HAP-1 (cell line): ENCODE data around the gene SNX33.
"Not testable (repeated sequence)": the region's sequence is repeated elsewhere in the genome, so short reads cannot be mapped to it uniquely, and the experiment has no call there.

Source experiments
- DNase-seq, 2 experiments: peaks; one replicate each; pipeline ENCODE4 v3.0.0-alpha.2; 2016 to 2020; ENCODE audit warnings: low spot score in 2 of 2
- H3K27me3 ChIP-seq: fragments of 250-450 bp; sonication (Bioruptor Pico); 2 replicates; pipeline ENCODE4 v1.5.1; 2020; ENCODE audit warnings: low read depth, mild to moderate bottlenecking, moderate library complexity
- H3K36me3 ChIP-seq: fragments of 250-450 bp; sonication (Bioruptor Pico); replicated peaks from 2 replicates; pipeline ENCODE4 v1.5.1; 2020; ENCODE audit warnings: mild to moderate bottlenecking
- H3K4me1 ChIP-seq: fragments of 250-450 bp; sonication (Bioruptor Pico); 2 replicates; pipeline ENCODE4 v1.5.1; 2020; ENCODE audit warnings: mild to moderate bottlenecking
- H3K4me3 ChIP-seq: fragments of 250-450 bp; sonication (Bioruptor Pico); 2 replicates; pipeline ENCODE4 v1.5.1; 2020; ENCODE audit warnings: mild to moderate bottlenecking, moderate library complexity
- H3K9me3 ChIP-seq: fragments of 250-450 bp; sonication (Bioruptor Pico); 2 replicates; pipeline ENCODE4 v1.5.1; 2020; ENCODE audit warnings: mild to moderate bottlenecking, moderate library complexity
- in situ Hi-C: fragments of 300-500 bp; cut with MboI; formaldehyde crosslinking; loops from 3 replicates; pipeline ENCODE4 v1.14.3; 2020; ENCODE audit warnings: low sequenced_read_pairs, inconsistent platforms, mixed read lengths

SNX33 gene

GRCh38 chr15:75677465-75678323 is 30.0 kb downstream of the SNX33 start:
- Histone ChIP-seq H3K4me1 (peaks cover 4% of the 10 kb centered on the region), H3K4me3 (no peak overlapping the region), H3K9me3 (no peaks in the 10 kb centered on the region), H3K27me3 (no peaks in the 10 kb centered on the region), H3K36me3 (no peaks in the 10 kb centered on the region)
- DNase-seq: no peak
- in situ Hi-C loops: no loop called here

- H3K4me3 ChIP-seq, H3K27me3 ChIP-seq, DNase-seq, H3K4me1 ChIP-seq, in situ Hi-C loops, H3K36me3 ChIP-seq, H3K9me3 ChIP-seq: not testable (repeated sequence)
Observed at GRCh38 chr15:75678324-75678690, 30.6 kb downstream of the SNX33 start.

- Histone ChIP-seq H3K4me3 (no peak overlapping the region), H3K4me1 (no peaks in the 10 kb centered on the region), H3K36me3 (no peaks in the 10 kb centered on the region), H3K27me3 (no peaks in the 10 kb centered on the region), H3K9me3 (no peaks in the 10 kb centered on the region)
- in situ Hi-C loops: loop anchor here (10.0 kb wide), 2 partner anchors 115 to 655 kb away; partner anchors contain the start of gene PPCDC
- no peak for DNase-seq
Observed at GRCh38 chr15:75680007-75680789, 32.5 kb downstream of the SNX33 start.

- no peaks in the 10 kb centered on the region for H3K9me3 ChIP-seq
- in situ Hi-C loops: loop anchor here (10.0 kb wide), 2 partner anchors 112 to 658 kb away; partner anchors contain the start of gene PPCDC
- no peaks in the 10 kb centered on the region for H3K27me3 ChIP-seq
- no peak overlapping the region for H3K4me3 ChIP-seq
- no peaks in the 10 kb centered on the region for H3K36me3 ChIP-seq
- no peaks in the 10 kb centered on the region for H3K4me1 ChIP-seq
- no peak for DNase-seq
Observed at GRCh38 chr15:75682181-75683135, 34.7 kb downstream of the SNX33 start.

GRCh38 chr15:75683646-75684312 is 36.1 kb downstream of the SNX33 start:
- peak; percentile 85 to 96 for DNase-seq
- in situ Hi-C loops: loop anchor here (10.0 kb wide), 2 partner anchors 111 to 659 kb away; partner anchors contain the start of gene PPCDC

DNA sequence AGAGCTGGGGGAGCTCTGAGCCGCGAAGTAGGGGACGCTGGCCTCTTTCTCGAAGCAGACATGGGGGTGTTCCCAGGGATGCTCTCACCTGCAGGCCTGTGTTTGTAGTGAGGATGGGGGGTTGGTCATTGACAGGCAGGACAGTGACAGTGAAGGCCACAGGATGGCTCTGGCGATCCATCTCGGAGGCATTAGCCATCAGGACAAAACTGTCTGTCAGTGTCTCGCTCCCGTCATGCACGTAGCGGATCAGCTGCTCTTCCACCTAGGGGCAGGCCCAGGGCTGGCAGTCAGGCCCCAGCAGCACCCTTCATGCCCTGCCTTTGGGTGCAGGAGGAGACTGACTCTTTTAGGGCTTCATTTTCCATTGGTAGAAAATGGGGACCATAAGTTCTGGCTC is 36.9 kb downstream of the SNX33 start:
- DNase-seq: no peak
- Histone ChIP-seq H3K27me3 (no peaks in the 10 kb centered on the region), H3K4me3 (no peak overlapping the region), H3K9me3 (no peaks in the 10 kb centered on the region), H3K4me1 (no peaks in the 10 kb centered on the region), H3K36me3 (no peaks in the 10 kb centered on the region)
- in situ Hi-C loops: loop anchor here (10.0 kb wide), 2 partner anchors 110 to 660 kb away; partner anchors contain the start of gene PPCDC

More at GRCh38 chr15:75683646-75684312, 36.1 kb downstream of the SNX33 start:
- H3K4me1 ChIP-seq, H3K4me3 ChIP-seq, H3K36me3 ChIP-seq, H3K9me3 ChIP-seq, H3K27me3 ChIP-seq: not testable (repeated sequence)

DNA sequence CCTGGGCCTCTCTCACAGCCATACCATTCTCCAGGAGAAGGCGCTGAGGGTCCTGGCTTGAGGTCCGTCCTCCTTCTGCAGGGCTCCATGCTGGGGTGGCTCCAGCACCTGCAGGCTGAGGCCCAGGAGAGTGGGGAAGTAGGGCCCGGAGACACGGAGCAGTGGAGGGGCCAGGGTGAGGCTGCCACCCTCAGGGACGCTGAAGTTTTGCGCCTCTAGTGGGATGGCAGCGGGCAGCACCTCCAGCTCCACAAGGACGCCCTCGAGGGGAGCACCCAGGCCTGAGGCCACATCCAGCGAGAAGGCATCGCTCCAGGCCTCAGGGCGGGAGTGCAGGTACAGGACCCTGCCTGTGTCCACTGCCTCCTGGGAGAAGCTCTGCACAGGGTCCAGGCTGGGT is 37.5 kb downstream of the SNX33 start:
- H3K4me3 ChIP-seq: no peak overlapping the region
- in situ Hi-C loops: loop anchor here (10.0 kb wide), 2 partner anchors 110 to 660 kb away; partner anchors contain the start of gene PPCDC
- H3K4me1 ChIP-seq: no peaks in the 10 kb centered on the region
- no peaks in the 10 kb centered on the region for H3K36me3 ChIP-seq
- H3K9me3 ChIP-seq: no peaks in the 10 kb centered on the region
- DNase-seq: no peak
- H3K27me3 ChIP-seq: no peaks in the 10 kb centered on the region

DNA sequence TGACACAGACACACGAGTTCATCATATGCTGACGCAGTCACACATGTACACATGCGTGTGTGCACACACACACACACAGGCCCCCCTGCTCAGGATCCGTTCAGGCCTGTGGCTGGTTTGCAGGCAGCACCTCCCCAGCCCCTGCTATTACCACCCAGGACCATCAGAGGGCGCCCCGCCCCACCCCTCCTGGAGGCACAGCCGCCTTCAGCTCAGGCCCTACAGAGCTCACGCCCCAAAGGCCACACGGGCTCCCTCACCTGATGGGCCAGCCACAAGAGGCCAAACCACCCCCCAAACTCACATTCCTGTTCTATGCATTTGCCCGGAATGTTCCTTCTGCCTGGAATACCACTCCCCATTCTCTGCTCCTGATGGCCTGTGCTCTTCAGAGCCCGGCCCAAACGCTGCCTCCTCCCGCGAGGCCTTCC is 38.5 kb downstream of the SNX33 start:
- not testable (repeated sequence) for H3K4me1 ChIP-seq, H3K27me3 ChIP-seq, H3K9me3 ChIP-seq, H3K36me3 ChIP-seq, H3K4me3 ChIP-seq
- DNase-seq: peak; percentile 67 to 97
- in situ Hi-C loops: loop anchor here (10.0 kb wide), 2 partner anchors 109 to 661 kb away; partner anchors contain the start of gene PPCDC

DNA sequence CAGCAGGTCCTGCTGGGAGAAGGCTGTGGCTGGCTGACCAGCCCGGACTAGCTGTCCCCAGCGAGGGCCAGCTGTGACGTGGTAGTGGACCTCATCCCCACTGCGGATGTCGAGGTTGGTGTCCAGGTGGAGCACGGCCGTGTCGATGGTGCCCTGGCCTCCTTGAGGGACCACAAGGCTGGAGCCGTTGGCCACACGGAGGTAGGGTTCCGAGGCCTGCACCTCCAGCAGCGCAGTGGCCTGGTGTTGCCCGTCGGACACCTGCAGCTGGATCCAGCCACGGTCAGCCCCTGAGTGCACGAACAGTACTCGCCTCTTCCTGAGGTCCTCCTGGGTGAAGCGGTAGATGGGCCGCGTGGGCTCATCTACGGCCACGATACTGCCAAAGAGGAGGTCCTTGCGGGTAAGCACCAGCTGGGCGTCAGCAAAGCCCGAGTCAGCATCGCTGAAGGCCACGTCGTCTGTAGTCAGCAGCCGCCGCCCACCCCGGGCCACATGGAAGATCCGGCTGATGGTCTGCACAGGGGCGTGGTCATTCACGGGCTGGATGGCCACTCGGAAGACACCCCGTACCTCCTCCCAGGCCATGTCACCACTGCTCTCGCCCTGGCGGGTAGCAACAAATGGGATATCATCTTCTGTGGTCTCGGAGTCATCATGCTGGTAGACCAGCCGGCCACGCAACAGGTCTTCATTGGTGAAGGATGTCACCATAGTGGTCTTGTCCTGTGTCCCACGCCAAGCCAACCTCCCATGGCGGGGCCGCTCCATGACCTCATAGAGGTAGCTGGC is 40.0 kb downstream of the SNX33 start:
- H3K4me1 ChIP-seq: no peaks in the 10 kb centered on the region
- in situ Hi-C loops: loop anchor here (10.0 kb wide), 2 partner anchors 107 to 663 kb away; partner anchors contain the start of gene PPCDC
- no peaks in the 10 kb centered on the region for H3K9me3 ChIP-seq

GRCh38 chr15:75688278-75688557 is 40.5 kb downstream of the SNX33 start:
- Histone ChIP-seq H3K27me3 (no peaks in the 10 kb centered on the region), H3K4me3 (no peak overlapping the region), H3K36me3 (no peaks in the 10 kb centered on the region), H3K4me1 (no peaks in the 10 kb centered on the region), H3K9me3 (no peaks in the 10 kb centered on the region)
- in situ Hi-C loops: loop anchor here (10.0 kb wide), 2 partner anchors 107 to 663 kb away; partner anchors contain the start of gene PPCDC
- DNase-seq: no peak

More for the DNA sequence above, 40.0 kb downstream of the SNX33 start:
- DNase-seq: no peak
- Histone ChIP-seq H3K4me3 (no peak overlapping the region), H3K27me3 (no peaks in the 10 kb centered on the region), H3K36me3 (no peaks in the 10 kb centered on the region)

DNA sequence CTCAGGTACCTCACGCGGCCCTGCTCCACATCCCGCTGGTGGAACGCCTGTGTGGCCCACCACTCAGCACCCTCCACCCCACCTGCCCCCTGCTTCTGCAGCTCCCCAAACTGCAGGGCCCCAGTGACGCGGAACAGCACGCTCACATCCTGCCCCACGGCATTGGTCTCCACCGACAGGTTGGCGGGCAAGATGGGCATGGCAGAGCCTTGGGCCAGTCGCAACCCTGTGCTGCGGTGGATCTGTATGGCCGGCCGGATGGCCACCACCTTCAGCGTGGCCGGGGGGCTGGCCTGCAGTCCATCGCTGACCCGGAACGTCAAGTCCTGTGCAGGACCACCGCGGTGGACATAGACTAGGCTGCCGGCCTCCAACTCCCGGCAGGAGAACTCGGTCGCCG is 41.1 kb downstream of the SNX33 start:
- Histone ChIP-seq H3K4me3 (no peak overlapping the region), H3K36me3 (no peaks in the 10 kb centered on the region), H3K27me3 (no peaks in the 10 kb centered on the region), H3K9me3 (no peaks in the 10 kb centered on the region), H3K4me1 (no peaks in the 10 kb centered on the region)
- DNase-seq: no peak
- in situ Hi-C loops: loop anchor here (10.0 kb wide), 2 partner anchors 106 to 664 kb away; partner anchors contain the start of gene PPCDC

GRCh38 chr15:75689429-75689828 is 41.7 kb downstream of the SNX33 start:
- not testable (repeated sequence) for H3K4me1 ChIP-seq, H3K4me3 ChIP-seq, H3K27me3 ChIP-seq, DNase-seq, H3K9me3 ChIP-seq, H3K36me3 ChIP-seq
- in situ Hi-C loops: loop anchor here (10.0 kb wide), 2 partner anchors 105 to 665 kb away; partner anchors contain the start of gene PPCDC
